AG08396 (cell line): Measurements from ENCODE around the gene ABCC3.
"Not testable (repeated sequence)": the region's sequence is repeated elsewhere in the genome, so short reads cannot be mapped to it uniquely, and the experiment has no call there.

Experiments used
- DNase-seq: peaks from one replicate; pipeline ENCODE4 v3.0.0; 2012; ENCODE audit warnings: low spot score, mixed read lengths

Gene ABCC3

GRCh38 chr17:50666316-50666715 is 31.6 kb downstream of the ABCC3 start:
- DNase-seq = no peak

- no peak for DNase-seq
Measured at GRCh38 chr17:50667259-50668024, 32.8 kb downstream of the ABCC3 start.

DNA sequence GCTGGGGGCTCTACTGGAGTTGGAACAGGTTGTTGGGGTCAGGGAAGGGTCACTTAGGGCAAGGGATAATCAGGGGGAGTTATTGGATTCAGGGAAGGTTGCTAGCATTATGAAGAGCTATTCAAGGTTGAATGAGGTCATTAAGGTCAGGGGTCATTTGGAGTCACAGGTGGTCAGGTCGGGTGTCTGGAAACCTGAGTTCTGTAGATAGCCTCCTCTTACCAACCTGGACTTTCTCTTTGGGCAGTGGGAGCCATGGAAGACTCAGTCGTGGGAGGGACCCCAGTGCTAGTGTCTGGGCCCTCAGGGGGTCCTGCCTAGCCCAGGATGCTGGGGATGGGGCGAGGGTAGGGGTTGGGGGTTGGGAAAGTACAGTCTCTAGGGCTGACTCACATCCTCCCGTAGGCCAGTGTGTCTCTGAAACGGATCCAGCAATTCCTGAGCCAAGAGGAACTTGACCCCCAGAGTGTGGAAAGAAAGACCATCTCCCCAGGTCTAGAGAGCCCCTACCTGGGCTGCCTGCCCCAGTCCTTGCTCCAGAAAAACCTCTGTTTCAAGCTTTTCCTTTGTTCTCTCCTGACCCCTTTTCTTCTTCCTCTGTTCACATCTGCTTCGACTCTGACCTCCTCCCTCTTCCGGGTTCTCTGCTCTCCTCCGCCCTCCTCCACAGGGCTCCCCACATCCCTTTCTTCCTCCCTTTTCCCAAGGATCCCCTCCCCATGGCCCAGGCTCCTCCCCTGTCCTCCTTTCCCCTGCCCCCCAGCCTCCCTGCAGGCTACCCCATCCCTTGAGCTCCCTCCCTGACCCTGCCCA is 33.5 kb downstream of the ABCC3 start:
- peak; percentile 45 for DNase-seq

- no peak for DNase-seq
Measured at GRCh38 chr17:50668838-50669581, 34.3 kb downstream of the ABCC3 start.

- DNase-seq = no peak
Measured at GRCh38 chr17:50672071-50672470, 37.4 kb downstream of the ABCC3 start.

DNA sequence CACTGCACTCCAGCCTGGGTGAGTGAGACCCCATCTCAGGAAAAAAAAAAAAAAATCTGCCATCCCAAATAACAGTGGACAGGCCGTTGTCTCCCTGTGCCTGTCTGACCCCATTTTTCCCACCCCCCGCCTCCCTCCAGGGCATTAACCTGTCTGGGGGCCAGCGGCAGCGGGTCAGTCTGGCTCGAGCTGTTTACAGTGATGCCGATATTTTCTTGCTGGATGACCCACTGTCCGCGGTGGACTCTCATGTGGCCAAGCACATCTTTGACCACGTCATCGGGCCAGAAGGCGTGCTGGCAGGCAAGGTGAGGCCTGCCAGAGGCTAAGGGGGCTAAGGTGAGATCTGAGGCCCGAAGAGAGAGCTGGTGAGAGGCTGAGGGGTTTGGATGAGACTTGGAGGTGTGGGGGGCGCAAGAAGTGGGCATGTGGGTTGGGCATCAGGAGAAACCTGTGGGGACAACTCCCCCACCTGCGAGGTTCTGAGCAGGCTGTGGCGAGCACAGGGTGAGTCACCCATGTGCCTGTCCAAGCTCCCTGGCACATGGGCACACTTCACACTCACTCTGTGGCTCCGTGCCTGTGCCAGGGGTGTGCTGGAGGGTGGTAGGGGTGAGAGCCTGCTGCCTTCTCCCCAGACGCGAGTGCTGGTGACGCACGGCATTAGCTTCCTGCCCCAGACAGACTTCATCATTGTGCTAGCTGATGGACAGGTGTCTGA is 38.3 kb downstream of the ABCC3 start:
- DNase-seq = no peak

DNA sequence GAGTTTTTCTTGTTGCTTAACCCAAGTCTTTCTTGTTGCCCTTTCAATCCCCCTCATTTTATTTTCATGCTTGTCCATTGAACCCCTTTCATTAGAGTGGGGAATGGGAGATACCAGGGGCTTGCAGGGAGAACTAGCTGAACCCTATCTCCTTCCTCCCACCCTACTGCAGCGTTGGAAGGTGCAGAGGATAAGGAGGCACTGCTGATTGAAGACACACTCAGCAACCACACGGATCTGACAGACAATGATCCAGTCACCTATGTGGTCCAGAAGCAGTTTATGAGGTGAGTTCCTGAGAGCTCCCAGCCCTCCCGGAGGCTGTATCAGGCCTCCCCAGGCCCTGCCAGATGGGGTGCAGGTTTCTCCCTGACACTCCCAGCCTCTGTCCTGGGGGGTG is 40.5 kb downstream of the ABCC3 start:
- no peak for DNase-seq

DNA sequence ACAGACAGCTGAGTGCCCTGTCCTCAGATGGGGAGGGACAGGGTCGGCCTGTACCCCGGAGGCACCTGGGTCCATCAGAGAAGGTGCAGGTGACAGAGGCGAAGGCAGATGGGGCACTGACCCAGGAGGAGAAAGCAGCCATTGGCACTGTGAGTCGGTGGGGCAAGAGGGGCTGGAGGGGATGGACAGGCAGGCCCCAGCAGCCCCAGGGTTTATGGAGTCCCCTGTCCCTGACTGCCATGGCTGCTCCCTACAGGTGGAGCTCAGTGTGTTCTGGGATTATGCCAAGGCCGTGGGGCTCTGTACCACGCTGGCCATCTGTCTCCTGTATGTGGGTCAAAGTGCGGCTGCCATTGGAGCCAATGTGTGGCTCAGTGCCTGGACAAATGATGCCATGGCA is 40.9 kb downstream of the ABCC3 start:
- DNase-seq = no peak

DNA sequence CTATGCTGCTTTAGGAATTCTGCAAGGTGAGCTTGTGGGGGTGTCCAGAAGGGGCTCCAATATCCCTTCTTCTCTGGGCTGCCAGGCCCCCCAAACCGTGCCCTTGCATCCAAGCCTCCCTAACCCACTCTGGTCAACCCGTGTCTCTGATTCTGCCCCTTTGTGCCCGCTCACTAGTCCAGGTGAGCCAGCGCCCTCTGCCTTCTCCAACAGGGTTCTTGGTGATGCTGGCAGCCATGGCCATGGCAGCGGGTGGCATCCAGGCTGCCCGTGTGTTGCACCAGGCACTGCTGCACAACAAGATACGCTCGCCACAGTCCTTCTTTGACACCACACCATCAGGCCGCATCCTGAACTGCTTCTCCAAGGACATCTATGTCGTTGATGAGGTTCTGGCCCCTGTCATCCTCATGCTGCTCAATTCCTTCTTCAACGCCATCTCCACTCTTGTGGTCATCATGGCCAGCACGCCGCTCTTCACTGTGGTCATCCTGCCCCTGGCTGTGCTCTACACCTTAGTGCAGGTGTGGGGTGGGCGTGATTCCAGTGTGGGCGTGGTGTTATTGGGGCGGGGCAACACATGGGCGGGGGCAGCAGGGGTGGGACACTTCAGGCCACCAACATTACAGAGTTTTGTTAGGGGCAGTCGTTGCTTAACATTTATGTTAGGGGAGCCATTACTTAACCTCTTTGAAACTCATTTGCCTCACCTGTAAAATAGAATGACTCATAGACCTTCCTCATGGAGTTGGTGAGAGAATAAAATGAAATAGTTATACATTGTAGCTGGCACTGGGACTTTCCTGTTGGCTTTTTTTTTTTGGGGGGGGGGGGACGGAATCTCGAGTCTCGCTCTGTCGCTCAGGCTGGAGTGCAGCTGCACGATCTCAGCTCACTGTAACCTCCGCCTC is 41.6 kb downstream of the ABCC3 start:
- no peak for DNase-seq

DNA sequence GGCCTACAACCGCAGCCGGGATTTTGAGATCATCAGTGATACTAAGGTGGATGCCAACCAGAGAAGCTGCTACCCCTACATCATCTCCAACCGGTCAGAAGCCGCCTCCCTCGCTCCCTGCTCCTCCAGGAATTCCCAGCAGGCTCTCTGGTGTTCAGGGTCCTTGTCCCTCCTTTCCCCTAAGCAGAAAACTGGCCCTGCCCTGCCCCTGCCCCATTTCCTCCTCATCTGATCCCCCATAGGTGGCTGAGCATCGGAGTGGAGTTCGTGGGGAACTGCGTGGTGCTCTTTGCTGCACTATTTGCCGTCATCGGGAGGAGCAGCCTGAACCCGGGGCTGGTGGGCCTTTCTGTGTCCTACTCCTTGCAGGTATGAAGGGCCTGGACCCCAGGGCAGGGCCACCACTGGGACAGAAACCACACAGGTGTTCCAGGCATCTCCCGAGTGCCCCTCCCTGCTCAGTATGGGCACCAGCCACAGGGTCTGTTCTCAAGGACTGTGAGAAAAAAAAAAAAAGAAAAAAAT is 43.2 kb downstream of the ABCC3 start:
- DNase-seq = no peak

- no peak for DNase-seq
Measured at GRCh38 chr17:50679008-50679544, 44.4 kb downstream of the ABCC3 start.

- DNase-seq = no peak
Measured at GRCh38 chr17:50680126-50680525, 45.4 kb downstream of the ABCC3 start.

DNA sequence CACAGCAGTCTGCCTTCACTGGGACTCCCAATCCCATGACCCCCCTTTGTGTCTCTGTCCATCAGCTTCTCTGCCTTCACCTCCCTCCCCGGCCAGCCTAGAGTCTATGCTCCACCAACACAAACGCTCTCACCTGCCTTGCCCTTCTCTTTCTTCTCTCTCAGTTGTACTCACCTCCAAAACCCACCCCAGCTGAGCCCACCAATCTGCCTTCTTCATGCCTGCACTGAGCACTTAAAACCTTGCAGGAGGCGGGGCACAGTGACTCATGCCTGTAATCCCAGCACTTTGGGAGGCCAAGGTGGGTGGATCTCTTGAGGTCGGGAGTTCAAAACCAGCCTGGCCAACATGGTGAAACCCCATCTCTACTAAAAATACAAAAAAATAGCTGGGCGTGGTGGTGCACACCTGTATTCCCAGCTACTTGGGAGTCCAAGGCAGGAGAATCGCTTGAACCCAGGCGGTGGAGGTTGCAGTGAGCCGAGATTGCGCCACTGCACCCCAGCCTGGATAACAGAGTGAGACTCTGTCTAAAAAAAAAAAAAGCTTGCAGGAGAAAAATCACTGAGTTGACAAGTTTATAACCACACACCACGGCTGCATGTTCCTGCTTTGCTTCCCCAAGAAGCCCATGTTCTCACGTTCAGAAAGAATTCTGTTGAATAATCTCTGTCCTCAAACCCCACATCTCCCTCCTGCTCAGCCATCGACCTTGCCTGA is 46.0 kb downstream of the ABCC3 start:
- DNase-seq = not testable (repeated sequence)

DNA sequence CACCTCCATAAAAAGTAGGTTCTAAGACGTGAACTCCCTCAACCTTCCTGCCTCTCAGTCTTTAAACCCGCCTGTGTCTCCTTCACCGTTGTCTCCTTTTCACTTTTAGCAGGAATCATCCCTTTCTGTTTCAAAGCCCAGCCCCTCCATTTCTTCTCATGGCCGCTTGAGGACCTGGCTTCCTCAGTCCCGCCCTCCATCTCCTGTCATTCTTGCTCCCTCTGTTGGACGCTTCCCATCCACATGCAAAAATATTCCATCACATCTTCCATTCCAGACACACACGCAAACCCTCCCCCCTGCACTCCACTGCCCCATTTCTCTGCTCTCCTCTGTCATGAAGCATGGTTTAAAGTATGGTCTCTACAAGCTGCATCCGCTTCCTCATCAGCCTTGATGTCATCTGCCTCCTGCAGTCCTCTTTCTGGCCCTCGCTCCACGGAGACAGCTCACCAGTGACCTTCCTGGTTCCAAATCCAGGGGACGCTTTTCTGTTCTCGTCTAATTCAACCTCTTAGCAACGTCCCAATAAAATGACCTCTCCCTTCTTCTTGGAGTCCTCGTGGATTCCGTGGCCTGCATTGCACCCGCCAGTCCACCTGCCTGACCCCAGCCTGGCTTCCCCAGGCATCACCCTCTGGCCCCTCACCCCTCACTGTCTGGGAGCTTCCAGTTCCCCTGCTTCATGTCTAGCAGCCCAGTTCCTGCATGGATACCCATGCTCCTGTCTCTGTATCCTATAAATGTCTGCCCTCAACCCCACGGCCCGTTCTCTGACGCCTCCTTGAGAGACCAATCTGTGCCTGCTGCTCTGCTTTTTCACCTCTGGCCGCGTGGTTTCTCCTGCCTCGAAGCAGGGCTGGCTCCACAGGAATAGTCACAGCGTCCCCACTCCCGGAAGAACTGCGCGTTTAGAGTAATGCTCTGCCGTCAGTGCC is 46.9 kb downstream of the ABCC3 start:
- peak; percentile 76 for DNase-seq

DNA sequence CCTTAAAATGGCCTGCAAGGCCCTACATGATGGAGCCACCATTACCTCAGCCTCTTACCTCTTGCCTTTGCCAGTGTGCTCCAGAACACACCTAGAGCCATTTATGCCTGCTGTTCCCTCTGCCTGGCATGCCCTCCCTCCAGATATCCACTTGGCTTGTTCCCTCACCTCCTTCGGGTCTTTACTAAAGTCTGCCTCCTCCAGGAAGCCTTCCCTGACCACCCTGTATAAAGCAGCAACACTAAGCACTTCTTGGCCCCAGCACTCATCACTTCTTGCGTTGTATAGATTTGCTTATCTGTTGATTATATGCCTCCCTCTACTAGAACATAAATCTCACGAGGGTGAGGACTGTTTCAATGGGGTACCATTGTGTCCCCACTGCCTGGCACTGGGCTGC is 47.8 kb downstream of the ABCC3 start:
- no peak for DNase-seq

DNA sequence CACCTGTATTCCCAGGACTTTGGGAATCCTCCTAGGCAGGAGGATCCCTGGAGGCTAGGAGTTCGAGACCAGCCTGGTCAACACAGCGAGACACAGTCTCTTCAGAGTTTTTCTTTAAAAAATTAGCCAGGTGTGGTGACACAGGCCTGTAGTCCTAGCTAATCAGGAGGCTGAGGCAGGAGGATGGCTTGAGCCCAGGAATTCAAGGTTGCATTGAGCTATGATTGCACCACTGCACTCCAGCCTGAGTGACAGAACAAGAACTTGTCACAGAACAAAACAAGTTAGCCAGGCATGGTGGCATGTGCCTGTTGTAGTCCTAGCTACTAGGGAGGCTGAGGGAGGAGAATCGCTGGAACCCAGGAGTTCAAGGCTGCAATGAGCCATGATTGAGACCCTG is 48.3 kb downstream of the ABCC3 start:
- DNase-seq = no peak

DNA sequence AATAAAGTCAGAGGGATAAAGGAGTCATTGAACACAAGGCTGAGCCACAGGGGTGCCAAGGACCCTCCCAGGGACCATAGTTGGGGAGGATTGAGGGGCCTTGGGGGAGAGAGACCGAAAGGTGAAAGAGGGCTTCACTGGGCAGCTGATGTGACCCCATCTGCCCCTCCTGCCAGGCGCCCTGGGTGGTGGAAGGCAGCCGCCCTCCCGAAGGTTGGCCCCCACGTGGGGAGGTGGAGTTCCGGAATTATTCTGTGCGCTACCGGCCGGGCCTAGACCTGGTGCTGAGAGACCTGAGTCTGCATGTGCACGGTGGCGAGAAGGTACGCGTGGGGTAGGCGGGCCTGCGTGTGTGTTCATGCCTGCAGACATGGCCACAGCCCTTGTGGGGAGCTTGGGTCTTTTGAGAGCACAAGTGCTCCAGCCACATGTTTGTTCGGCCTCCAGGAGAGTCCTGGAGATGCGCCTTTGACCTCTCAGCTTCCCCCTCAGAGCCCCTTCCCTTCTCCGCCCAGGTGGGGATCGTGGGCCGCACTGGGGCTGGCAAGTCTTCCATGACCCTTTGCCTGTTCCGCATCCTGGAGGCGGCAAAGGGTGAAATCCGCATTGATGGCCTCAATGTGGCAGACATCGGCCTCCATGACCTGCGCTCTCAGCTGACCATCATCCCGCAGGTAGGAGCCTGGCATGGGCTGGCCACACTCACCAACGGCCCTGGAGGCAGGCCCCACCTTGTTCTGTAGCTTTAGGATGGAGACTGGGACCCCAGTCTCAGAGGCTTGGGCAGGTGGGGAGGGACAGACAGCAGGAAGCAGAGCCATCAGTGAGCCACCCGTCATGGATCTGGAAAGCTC is 49.0 kb downstream of the ABCC3 start:
- no peak for DNase-seq

DNA sequence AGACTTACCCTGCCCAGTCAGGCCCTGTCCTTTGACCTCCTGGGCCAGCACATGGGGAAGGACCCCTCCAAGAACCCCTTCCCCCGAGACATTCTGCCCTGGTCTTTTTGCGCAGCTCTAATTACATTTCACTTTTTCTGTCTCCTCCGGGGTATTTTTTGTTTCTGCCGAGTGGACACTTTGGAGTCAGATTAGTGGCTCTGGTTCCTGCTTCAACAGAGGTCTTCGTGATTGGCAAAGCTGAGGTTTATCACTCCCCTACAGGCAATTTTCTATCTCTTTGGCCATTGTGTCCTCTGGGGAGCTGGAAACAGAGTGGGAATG is 49.6 kb downstream of the ABCC3 start:
- DNase-seq = no peak
